Rectal smooth muscle tissue (tissue), 1 donor: ENCODE data around the gene EMC9.
"Not testable (repeated sequence)": the region's sequence is repeated elsewhere in the genome, so short reads cannot be mapped to it uniquely, and the experiment has no call there.

Experiments
- H3K27ac ChIP-seq: one replicate; pipeline ENCODE4 v1.7.0; 2013; ENCODE audit warnings: low read depth, low read length, inconsistent platforms
- H3K27me3 ChIP-seq: one replicate; pipeline ENCODE4 v1.7.0; 2013; ENCODE audit warnings: low read length; ENCODE audit not compliant: control insufficient read depth, insufficient read depth
- H3K36me3 ChIP-seq: one replicate; pipeline ENCODE4 v1.7.0; 2013; ENCODE audit warnings: low read length; ENCODE audit not compliant: control insufficient read depth, insufficient read depth
- H3K4me1 ChIP-seq: one replicate; pipeline ENCODE4 v1.7.0; 2013; ENCODE audit warnings: low read length; ENCODE audit not compliant: control insufficient read depth, insufficient read depth
- H3K4me3 ChIP-seq: one replicate; pipeline ENCODE4 v1.7.0; 2013; ENCODE audit warnings: low read length
- H3K9ac ChIP-seq: one replicate; pipeline ENCODE4 v1.7.0; 2013; ENCODE audit warnings: low read length

EMC9 gene

DNA sequence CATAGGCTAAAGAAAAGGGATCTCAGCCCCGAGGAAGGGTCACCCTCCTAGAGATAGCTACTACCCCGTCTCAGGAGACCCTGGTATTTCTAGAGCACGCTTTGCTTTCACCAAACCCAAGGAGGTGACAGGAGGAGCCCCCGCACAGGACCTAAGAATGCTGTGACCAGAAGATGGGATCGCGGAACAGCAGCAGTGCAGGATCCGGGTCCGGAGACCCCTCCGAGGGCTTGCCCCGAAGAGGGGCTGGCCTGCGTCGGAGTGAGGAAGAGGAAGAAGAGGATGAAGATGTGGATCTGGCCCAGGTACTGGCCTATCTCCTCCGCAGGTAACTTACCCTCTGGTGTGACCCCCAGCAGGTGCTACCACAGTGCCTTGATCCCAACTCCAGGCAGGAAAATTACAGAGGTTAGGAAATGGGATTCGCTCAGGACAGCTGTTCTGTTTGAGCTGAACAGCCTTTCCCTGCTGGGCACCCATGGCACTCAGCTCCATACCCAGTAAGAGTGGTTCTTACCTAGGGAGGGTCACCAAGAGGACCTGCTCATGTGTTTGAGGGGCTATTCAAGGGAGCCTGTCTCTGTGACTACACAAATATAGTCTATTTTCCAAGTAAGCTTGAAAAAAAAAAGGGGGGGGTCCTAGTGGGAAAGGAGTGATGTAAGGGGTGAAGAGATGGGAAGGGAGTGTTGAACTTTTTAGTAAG is 25.8 kb downstream of the EMC9 start:
- Histone ChIP-seq H3K4me1 (peaks cover 14% of the 10 kb centered on the region), H3K36me3 (peaks cover 22% of the 10 kb centered on the region), H3K27ac (peak overlapping the region; percentile 96), H3K9ac (peak overlapping the region; percentile 75), H3K4me3 (peak overlapping the region; percentile 95), H3K27me3 (no peaks in the 10 kb centered on the region)

GRCh38 chr14:24114532-24115421 is 26.6 kb downstream of the EMC9 start, which contains the start of the genes DCAF11 and NRL:
Gene DCAF11 (plus strand): TSS chr14:24114777. CDS start chr14:24115595, 818 bp downstream.
Gene NRL (minus strand): TSS chr14:24114949. CDS start chr14:24082848, 32,101 bp downstream.
- Histone ChIP-seq H3K27ac (peak within 1 kb of the TSS; percentile 96), H3K4me1 (peaks cover 14% of the 10 kb centered on the region), H3K4me3 (peak within 1 kb of the TSS; percentile 95), H3K9ac (peak within 1 kb of the TSS; percentile 77), H3K36me3 (peaks cover 20% of the 10 kb centered on the region), H3K27me3 (no peaks in the 10 kb centered on the region)

GRCh38 chr14:24113801-24114531 is 27.4 kb downstream of the EMC9 start:
- Histone ChIP-seq H3K36me3 (peaks cover 12% of the 10 kb centered on the region), H3K4me1 (peaks cover 14% of the 10 kb centered on the region), H3K4me3 (peak overlapping the region; percentile 90), H3K27me3 (no peaks in the 10 kb centered on the region), H3K27ac (peak overlapping the region; percentile 96), H3K9ac (peak overlapping the region; percentile 77)

- no peaks in the 10 kb centered on the region for H3K27me3 ChIP-seq
- peak overlapping the region; percentile 77 for H3K9ac ChIP-seq
- peaks cover 6% of the 10 kb centered on the region for H3K36me3 ChIP-seq
- H3K4me1 ChIP-seq, result peaks cover 14% of the 10 kb centered on the region
- H3K27ac ChIP-seq, result peak overlapping the region; percentile 96
- peak overlapping the region; percentile 90 for H3K4me3 ChIP-seq
Observed at GRCh38 chr14:24113379-24113800, 28.0 kb downstream of the EMC9 start.

DNA sequence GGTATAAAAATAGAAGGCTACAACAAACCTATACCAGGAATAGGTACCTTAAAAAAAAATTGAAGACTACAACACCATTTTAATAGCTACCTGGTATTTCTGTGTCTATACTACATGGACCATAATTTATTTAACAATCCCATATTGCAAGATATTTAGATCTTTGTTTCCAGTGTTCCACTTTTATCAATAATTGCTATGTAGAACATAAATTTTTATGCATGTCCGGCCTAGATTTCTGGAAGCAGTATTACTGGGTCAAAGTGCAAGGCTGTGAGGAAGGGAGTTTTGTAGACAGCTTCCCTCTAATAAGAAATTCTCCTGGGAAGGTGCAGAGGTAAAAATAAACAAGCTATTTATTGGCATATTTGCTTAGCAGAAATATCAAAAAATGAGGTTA is 30.9 kb downstream of the EMC9 start:
- Histone ChIP-seq H3K36me3 (no peaks in the 10 kb centered on the region), H3K27ac (no peak overlapping the region), H3K27me3 (no peaks in the 10 kb centered on the region), H3K4me3 (no peak overlapping the region), H3K4me1 (peaks cover 9% of the 10 kb centered on the region), H3K9ac (no peak overlapping the region)

DNA sequence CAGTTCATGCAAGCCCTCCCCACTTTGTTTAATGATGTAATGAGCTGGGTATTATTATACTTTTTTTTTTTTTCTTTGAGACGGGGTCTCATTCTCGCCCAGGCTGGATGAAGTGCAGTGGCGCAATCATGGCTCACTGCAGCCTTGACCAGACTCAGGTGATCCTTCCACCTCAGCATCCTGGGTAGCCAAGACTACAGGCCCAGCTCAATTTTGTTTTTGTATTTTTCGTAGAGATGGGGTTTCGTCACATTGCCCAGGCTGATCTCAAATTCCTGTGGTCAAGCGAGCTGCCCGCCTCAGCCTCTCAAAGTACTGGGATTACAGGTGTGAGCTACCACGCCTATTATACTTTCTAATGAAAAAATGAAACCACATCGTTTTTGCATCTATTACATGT is 31.3 kb downstream of the EMC9 start:
- H3K4me3 ChIP-seq, result no peak overlapping the region
- H3K27me3 ChIP-seq, result no peaks in the 10 kb centered on the region
- H3K36me3 ChIP-seq, result no peaks in the 10 kb centered on the region
- H3K9ac ChIP-seq, result no peak overlapping the region
- H3K4me1 ChIP-seq, result peaks cover 5% of the 10 kb centered on the region
- H3K27ac ChIP-seq, result no peak overlapping the region

DNA sequence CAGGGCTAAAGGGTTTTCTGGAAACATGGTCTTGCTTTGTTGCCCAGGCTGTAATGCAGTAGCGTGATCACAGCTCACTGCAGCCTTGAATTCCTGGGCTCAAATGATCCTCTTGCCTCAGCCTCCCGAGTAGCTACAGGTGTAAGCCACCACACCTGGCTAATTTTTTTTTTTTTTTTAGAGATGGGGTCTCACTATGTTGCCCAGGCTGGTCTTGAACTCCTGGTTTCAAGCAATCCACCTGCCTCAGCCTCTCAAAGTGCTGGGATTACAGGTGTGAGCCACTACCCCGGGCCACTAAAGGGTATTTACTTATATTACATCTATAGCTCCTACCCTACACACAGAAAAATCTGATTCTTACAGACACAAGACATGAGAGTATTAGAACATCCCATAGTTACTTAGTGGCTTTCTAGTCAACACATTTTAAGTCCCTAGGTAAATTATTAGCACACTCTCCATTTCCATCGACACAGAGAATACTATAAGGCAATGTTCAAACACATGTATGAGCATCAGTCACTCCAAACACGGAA is 33.0 kb downstream of the EMC9 start:
- Histone ChIP-seq H3K27me3 (no peaks in the 10 kb centered on the region), H3K4me1 (peaks cover 2% of the 10 kb centered on the region), H3K27ac (no peak overlapping the region), H3K9ac (no peak overlapping the region), H3K4me3 (no peak overlapping the region), H3K36me3 (no peaks in the 10 kb centered on the region)

DNA sequence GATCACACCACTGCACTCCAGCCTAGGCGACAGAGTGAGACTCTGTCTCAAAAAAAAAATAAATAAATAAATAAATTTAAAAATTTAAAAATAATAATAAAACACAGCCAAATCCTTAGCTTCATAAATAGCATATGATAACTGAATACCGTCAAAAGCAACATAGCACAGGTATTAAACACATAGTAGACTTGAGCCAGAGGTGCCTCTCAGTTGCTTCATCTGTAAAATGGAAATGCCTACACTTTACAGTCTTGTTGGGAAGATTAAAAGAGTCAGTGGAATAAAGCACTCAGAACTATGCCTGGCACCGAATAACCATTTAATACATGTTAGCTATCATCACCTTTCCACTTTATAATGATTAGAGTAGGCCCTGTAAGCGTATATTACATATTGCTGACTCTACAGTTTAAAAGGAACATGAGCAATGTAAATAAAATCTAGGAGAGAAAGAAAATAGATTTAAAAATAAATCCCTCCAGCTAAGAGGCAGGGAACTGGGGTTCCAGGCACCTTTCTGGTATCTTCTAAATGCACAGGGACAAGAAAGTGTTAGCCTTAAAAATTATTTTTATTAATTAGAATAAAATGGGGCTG is 34.6 kb downstream of the EMC9 start:
- no peaks in the 10 kb centered on the region for H3K27me3 ChIP-seq
- no peaks in the 10 kb centered on the region for H3K4me1 ChIP-seq
- no peaks in the 10 kb centered on the region for H3K36me3 ChIP-seq
- H3K9ac ChIP-seq, result no peak overlapping the region
- H3K4me3 ChIP-seq, result no peak overlapping the region
- H3K27ac ChIP-seq, result no peak overlapping the region

GRCh38 chr14:24105609-24106239 is 35.7 kb downstream of the EMC9 start:
- H3K36me3 ChIP-seq, H3K4me1 ChIP-seq, H3K27ac ChIP-seq, H3K27me3 ChIP-seq, H3K4me3 ChIP-seq, H3K9ac ChIP-seq: not testable (repeated sequence)

DNA sequence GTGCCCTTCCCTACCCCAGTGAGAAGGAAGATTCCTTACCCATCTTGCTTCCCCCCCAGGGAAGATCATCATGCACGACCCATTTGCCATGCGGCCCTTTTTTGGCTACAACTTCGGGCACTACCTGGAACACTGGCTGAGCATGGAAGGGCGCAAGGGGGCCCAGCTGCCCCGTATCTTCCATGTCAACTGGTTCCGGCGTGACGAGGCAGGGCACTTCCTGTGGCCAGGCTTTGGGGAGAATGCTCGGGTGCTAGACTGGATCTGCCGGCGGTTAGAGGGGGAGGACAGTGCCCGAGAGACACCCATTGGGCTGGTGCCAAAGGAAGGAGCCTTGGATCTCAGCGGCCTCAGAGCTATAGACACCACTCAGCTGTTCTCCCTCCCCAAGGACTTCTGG is 37.9 kb downstream of the EMC9 start:
- H3K4me3 ChIP-seq, result no peak overlapping the region
- peaks cover 13% of the 10 kb centered on the region for H3K36me3 ChIP-seq
- no peaks in the 10 kb centered on the region for H3K4me1 ChIP-seq
- no peak overlapping the region for H3K9ac ChIP-seq
- H3K27me3 ChIP-seq, result no peaks in the 10 kb centered on the region
- H3K27ac ChIP-seq, result no peak overlapping the region

- H3K36me3 ChIP-seq, result peaks cover 13% of the 10 kb centered on the region
- no peak overlapping the region for H3K27ac ChIP-seq
- H3K9ac ChIP-seq, result no peak overlapping the region
- H3K4me1 ChIP-seq, result no peaks in the 10 kb centered on the region
- H3K27me3 ChIP-seq, result no peaks in the 10 kb centered on the region
- no peak overlapping the region for H3K4me3 ChIP-seq
Observed at GRCh38 chr14:24102357-24103048, 38.9 kb downstream of the EMC9 start.
